Measurements from ENCODE around the gene HAGH.

The HAGH gene

DNA sequence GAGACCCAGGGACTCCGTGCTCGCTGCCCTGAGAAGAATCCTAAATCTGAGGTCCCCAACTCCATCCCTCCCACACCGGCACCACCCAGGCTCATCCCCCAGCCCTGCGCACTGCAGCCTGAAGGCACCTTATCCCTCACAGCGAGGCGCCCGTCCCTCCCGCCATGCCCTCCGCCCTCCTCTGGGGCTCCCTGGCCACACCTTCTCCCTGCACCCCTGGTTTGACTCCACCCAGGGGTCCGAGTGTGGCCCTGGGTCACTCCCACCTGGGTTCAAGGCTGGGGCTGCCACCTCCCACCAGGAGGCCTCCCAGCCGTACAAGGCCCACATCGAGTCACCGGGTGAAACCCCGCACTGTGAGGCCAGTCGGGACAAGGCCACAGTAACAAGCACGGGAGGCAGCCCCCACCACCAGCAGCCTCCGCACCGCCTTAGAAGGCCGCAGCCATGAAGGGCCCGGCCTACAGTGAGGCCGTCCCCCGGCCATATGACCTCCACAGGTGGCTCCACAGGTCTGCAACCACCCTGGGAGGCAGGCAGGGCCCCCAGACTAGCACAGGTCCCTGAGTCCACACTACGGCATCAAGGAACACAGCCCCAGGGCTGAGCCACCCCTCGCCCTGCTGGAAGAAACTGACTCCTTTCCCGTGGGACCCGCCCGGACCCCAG lies 8.3 kb downstream of the HAGH start:
- Histone ChIP-seq H3K36me3 (ENCODE audit: insufficient read depth, low read length) (peaks cover 52% of the 10 kb centered on the region), H3K4me3 (ENCODE audit: low read depth in 1 of 2, low read length in 2 of 2) (no peak overlapping the region), H3K9me3 (ENCODE audit: low read length) (no peaks in the 10 kb centered on the region), H3K27ac (ENCODE audit: low read depth, low read length) (no peak overlapping the region), H3K4me1 (ENCODE audit: insufficient read depth, low read length) (no peaks in the 10 kb centered on the region), H3K27me3 (ENCODE audit: control insufficient read depth in 1 of 2, insufficient read depth in 2 of 2, low read length in 2 of 2) (no peaks in the 10 kb centered on the region), H3K9ac (ENCODE audit: low read length) (no peak overlapping the region)

DNA sequence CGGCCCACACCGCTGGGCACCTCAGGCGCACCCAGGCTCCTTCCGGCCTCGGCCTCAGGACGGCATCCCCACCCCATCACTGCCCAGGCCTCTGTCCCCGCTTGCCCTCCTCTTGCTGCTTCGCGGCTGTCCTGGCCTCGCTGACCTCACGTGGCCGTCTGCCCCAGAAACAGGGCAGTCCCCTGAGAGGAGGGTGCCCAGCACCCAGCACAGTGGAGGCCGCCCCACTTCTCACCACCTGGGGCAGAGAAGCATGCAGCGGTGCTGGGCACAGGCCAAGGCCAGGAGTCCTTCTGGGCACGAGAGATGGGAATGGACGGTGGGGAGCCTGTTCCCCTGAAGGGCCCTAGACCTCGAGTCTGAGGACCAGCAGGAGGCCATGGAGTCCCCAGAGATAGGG lies 8.9 kb downstream of the HAGH start:
- Histone ChIP-seq H3K36me3 (ENCODE audit: insufficient read depth, low read length) (peaks cover 53% of the 10 kb centered on the region), H3K27ac (ENCODE audit: low read depth, low read length) (no peak overlapping the region), H3K9ac (ENCODE audit: low read length) (no peak overlapping the region), H3K4me3 (ENCODE audit: low read depth in 1 of 2, low read length in 2 of 2) (no peak overlapping the region), H3K27me3 (ENCODE audit: control insufficient read depth in 1 of 2, insufficient read depth in 2 of 2, low read length in 2 of 2) (no peaks in the 10 kb centered on the region), H3K9me3 (ENCODE audit: low read length) (no peaks in the 10 kb centered on the region), H3K4me1 (ENCODE audit: insufficient read depth, low read length) (peaks cover 3% of the 10 kb centered on the region)

- no peak overlapping the region for H3K27ac ChIP-seq (ENCODE audit: low read depth, low read length)
- H3K9me3 ChIP-seq (ENCODE audit: low read length), result no peaks in the 10 kb centered on the region
- H3K9ac ChIP-seq (ENCODE audit: low read length), result no peak overlapping the region
- no peak overlapping the region for H3K4me3 ChIP-seq (ENCODE audit: low read depth in 1 of 2, low read length in 2 of 2)
- no peaks in the 10 kb centered on the region for H3K27me3 ChIP-seq (ENCODE audit: control insufficient read depth in 1 of 2, insufficient read depth in 2 of 2, low read length in 2 of 2)
- H3K4me1 ChIP-seq (ENCODE audit: insufficient read depth, low read length), result peaks cover 4% of the 10 kb centered on the region
- H3K36me3 ChIP-seq (ENCODE audit: insufficient read depth, low read length), result peaks cover 49% of the 10 kb centered on the region
Observed at GRCh38 chr16:1817276-1817589, 9.4 kb downstream of the HAGH start.

- Histone ChIP-seq H3K4me1 (ENCODE audit: insufficient read depth, low read length) (peaks cover 4% of the 10 kb centered on the region), H3K36me3 (ENCODE audit: insufficient read depth, low read length) (peaks cover 43% of the 10 kb centered on the region)
Observed at GRCh38 chr16:1816396-1817275, 10.0 kb downstream of the HAGH start.

DNA sequence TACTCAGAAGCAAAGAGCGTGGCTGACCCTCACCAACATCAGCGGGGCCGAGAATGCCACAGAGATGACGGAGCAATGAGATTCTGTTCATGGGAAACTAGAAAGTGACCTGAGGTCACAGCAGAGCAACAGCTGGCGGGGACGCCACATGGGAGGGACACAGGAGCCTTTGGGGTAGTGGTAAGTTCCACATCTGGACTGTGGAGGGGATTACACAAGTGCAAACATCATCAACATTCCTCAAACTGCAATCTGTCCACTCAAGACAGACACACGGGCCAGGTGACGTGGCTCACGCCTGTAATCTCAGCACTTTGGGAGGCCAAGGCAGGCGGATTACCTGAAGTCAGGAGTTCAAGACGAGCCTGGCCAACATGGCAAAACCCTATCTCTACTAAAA lies 11.2 kb downstream of the HAGH start:
- no peak overlapping the region for H3K9ac ChIP-seq (ENCODE audit: low read length)
- H3K9me3 ChIP-seq (ENCODE audit: low read length), result no peaks in the 10 kb centered on the region
- no peaks in the 10 kb centered on the region for H3K27me3 ChIP-seq (ENCODE audit: control insufficient read depth in 1 of 2, insufficient read depth in 2 of 2, low read length in 2 of 2)
- peaks cover 32% of the 10 kb centered on the region for H3K36me3 ChIP-seq (ENCODE audit: insufficient read depth, low read length)
- no peak overlapping the region for H3K27ac ChIP-seq (ENCODE audit: low read depth, low read length)
- H3K4me3 ChIP-seq (ENCODE audit: low read depth in 1 of 2, low read length in 2 of 2), result no peak overlapping the region
- peaks cover 4% of the 10 kb centered on the region for H3K4me1 ChIP-seq (ENCODE audit: insufficient read depth, low read length)

More at GRCh38 chr16:1816396-1817275, 10.0 kb downstream of the HAGH start:
- Histone ChIP-seq H3K27ac (ENCODE audit: low read depth, low read length) (no peak overlapping the region), H3K4me3 (ENCODE audit: low read depth in 1 of 2, low read length in 2 of 2) (no peak overlapping the region), H3K27me3 (ENCODE audit: control insufficient read depth in 1 of 2, insufficient read depth in 2 of 2, low read length in 2 of 2) (no peaks in the 10 kb centered on the region), H3K9ac (ENCODE audit: low read length) (no peak overlapping the region), H3K9me3 (ENCODE audit: low read length) (no peaks in the 10 kb centered on the region)

DNA sequence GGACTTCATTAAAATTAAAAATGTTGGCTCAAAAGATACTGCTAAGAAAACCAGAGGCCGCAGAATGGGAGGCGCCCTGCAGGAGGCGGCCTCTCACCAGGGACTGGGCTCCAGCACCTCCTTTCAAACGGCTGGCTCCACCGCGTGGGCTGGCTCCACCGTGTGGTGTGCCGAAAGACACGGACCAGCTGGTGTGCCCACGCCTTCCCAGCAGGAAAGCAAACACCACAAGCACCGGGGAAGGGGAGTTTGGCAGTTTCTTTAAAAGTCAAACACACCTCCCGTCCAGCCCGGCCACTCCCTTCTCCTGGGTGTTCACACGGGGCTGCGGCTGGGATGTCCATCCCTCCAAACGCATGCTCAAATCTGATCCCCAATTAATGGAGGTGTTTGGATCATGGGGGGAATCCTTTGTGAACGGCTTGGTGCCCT lies 13.9 kb downstream of the HAGH start:
- Histone ChIP-seq H3K27me3 (ENCODE audit: control insufficient read depth in 1 of 2, insufficient read depth in 2 of 2, low read length in 2 of 2) (no peaks in the 10 kb centered on the region), H3K36me3 (ENCODE audit: insufficient read depth, low read length) (peaks cover 42% of the 10 kb centered on the region), H3K4me3 (ENCODE audit: low read depth in 1 of 2, low read length in 2 of 2) (no peak overlapping the region), H3K9ac (ENCODE audit: low read length) (no peak overlapping the region), H3K9me3 (ENCODE audit: low read length) (no peaks in the 10 kb centered on the region), H3K4me1 (ENCODE audit: insufficient read depth, low read length) (peaks cover 4% of the 10 kb centered on the region), H3K27ac (ENCODE audit: low read depth, low read length) (no peak overlapping the region)

- no peaks in the 10 kb centered on the region for H3K27me3 ChIP-seq (ENCODE audit: control insufficient read depth in 1 of 2, insufficient read depth in 2 of 2, low read length in 2 of 2)
- H3K36me3 ChIP-seq (ENCODE audit: insufficient read depth, low read length), result peaks cover 42% of the 10 kb centered on the region
- no peak overlapping the region for H3K27ac ChIP-seq (ENCODE audit: low read depth, low read length)
- no peaks in the 10 kb centered on the region for H3K9me3 ChIP-seq (ENCODE audit: low read length)
- no peak overlapping the region for H3K9ac ChIP-seq (ENCODE audit: low read length)
- no peak overlapping the region for H3K4me3 ChIP-seq (ENCODE audit: low read depth in 1 of 2, low read length in 2 of 2)
- peaks cover 4% of the 10 kb centered on the region for H3K4me1 ChIP-seq (ENCODE audit: insufficient read depth, low read length)
Observed at GRCh38 chr16:1810536-1810935, 16.1 kb downstream of the HAGH start.

GRCh38 chr16:1810106-1810505 lies 16.5 kb downstream of the HAGH start:
- Histone ChIP-seq H3K4me1 (ENCODE audit: insufficient read depth, low read length) (peaks cover 4% of the 10 kb centered on the region), H3K36me3 (ENCODE audit: insufficient read depth, low read length) (peaks cover 42% of the 10 kb centered on the region), H3K9me3 (ENCODE audit: low read length) (no peaks in the 10 kb centered on the region), H3K9ac (ENCODE audit: low read length) (no peak overlapping the region), H3K4me3 (ENCODE audit: low read depth in 1 of 2, low read length in 2 of 2) (no peak overlapping the region), H3K27ac (ENCODE audit: low read depth, low read length) (no peak overlapping the region), H3K27me3 (ENCODE audit: control insufficient read depth in 1 of 2, insufficient read depth in 2 of 2, low read length in 2 of 2) (no peaks in the 10 kb centered on the region)

DNA sequence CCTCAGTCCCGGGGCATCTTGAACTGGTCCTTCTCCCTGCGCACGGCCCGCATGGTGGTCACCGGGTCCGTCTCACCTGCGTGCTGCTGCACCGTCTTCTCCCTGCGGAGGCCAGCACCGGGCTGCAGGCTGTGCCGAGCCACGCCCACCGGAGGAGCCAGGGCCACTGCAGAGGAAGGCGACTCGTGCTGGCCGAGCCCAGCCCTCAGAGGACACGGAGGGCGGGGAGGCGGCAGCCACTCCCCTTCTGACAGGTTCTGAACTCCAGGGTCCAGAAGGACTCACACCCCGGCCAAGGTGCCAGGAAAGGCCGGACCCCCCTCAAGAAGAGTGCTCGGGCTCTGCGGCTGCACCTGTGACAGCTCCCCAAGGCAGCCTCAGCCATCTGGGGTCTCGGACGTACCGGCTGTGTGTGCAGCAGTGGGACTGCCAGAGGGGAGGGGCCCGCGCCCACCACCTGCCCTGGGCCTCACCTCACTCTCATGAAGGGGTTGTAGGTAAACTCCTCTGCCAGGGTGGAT lies 17.3 kb downstream of the HAGH start:
- Histone ChIP-seq H3K36me3 (ENCODE audit: insufficient read depth, low read length) (peaks cover 42% of the 10 kb centered on the region), H3K4me1 (ENCODE audit: insufficient read depth, low read length) (peaks cover 4% of the 10 kb centered on the region), H3K4me3 (ENCODE audit: low read depth in 1 of 2, low read length in 2 of 2) (no peak overlapping the region), H3K9ac (ENCODE audit: low read length) (no peak overlapping the region), H3K9me3 (ENCODE audit: low read length) (no peaks in the 10 kb centered on the region), H3K27me3 (ENCODE audit: control insufficient read depth in 1 of 2, insufficient read depth in 2 of 2, low read length in 2 of 2) (no peaks in the 10 kb centered on the region), H3K27ac (ENCODE audit: low read depth, low read length) (no peak overlapping the region)

GRCh38 chr16:1808691-1809090 lies 17.9 kb downstream of the HAGH start:
- H3K36me3 ChIP-seq (ENCODE audit: insufficient read depth, low read length), result peaks cover 39% of the 10 kb centered on the region

DNA sequence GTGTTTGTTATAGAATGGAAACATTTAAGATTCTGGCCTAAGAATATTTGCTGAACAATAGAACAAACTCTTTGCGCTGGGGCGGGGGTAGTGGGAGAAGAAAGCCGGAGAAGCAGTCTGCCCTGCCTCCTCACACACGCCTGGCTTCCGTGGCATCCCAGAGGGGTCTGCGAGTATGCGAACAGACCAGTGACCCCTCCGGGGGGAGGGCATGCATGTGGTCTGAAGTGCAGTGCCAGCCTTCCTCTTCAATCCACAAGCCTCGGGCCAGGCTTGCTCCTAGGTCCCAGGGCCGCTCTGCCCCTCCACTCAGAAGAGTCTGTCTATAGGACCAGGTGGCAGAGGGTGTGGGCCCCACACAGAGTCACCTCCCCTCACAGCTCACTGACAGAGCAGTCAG lies 19.0 kb downstream of the HAGH start:
- H3K27me3 ChIP-seq (ENCODE audit: control insufficient read depth in 1 of 2, insufficient read depth in 2 of 2, low read length in 2 of 2), result no peaks in the 10 kb centered on the region
- H3K4me3 ChIP-seq (ENCODE audit: low read depth in 1 of 2, low read length in 2 of 2), result no peak overlapping the region
- H3K27ac ChIP-seq (ENCODE audit: low read depth, low read length), result no peak overlapping the region
- no peaks in the 10 kb centered on the region for H3K9me3 ChIP-seq (ENCODE audit: low read length)
- H3K36me3 ChIP-seq (ENCODE audit: insufficient read depth, low read length), result peaks cover 32% of the 10 kb centered on the region
- H3K4me1 ChIP-seq (ENCODE audit: insufficient read depth, low read length), result no peaks in the 10 kb centered on the region
- H3K9ac ChIP-seq (ENCODE audit: low read length), result no peak overlapping the region

More at GRCh38 chr16:1808691-1809090, 17.9 kb downstream of the HAGH start:
- Histone ChIP-seq H3K27me3 (ENCODE audit: control insufficient read depth in 1 of 2, insufficient read depth in 2 of 2, low read length in 2 of 2) (no peaks in the 10 kb centered on the region), H3K27ac (ENCODE audit: low read depth, low read length) (no peak overlapping the region), H3K9me3 (ENCODE audit: low read length) (no peaks in the 10 kb centered on the region), H3K9ac (ENCODE audit: low read length) (no peak overlapping the region), H3K4me1 (ENCODE audit: insufficient read depth, low read length) (peaks cover 4% of the 10 kb centered on the region), H3K4me3 (ENCODE audit: low read depth in 1 of 2, low read length in 2 of 2) (no peak overlapping the region)
